K562 (cell line): ENCODE data around the gene DUSP10. TPM values are rescaled to one million over a fixed set of nuclear protein-coding genes. Genes with fewer than 3 reads are reported as not detected.

Source experiments
- ZFX ChIP-seq: sonication (generic); formaldehyde crosslinking; IDR thresholded peaks from 2 replicates; pipeline ENCODE4 v1.8.0; 2022; ENCODE audit warnings: mild to moderate bottlenecking, missing genetic modification reagents, moderate library complexity
- polyA plus RNA-seq, 8 experiments: library from polyadenylated mRNA; depleted of rRNA in 4 of 8; stranded (reverse) in 5 of 8; unstranded in 3 of 8; fragments of >200 nt; fragmentation: Nextera tagmentation in 2 of 8; fragmentation: Illumina TruSeq in 1 of 8; extraction: Ambion mirVana in 2 of 8; extraction: Trizol in 1 of 8; gene quantifications; 2 replicates each; pipeline versions ENCODE4 v1.2.1 to v1.2.3, GENCODE V29; 2011 to 2014; ENCODE audit warnings: inconsistent platforms in 1 of 8, missing spikeins in 1 of 8
- total RNA-seq, 7 experiments: library from RNA; depleted of rRNA in 6 of 7; stranded (reverse); fragments of >200 nt in 6 of 7; fragmentation: Illumina TruSeq in 2 of 7; extraction: Trizol in 2 of 7; gene quantifications; 2 replicates each; pipeline versions ENCODE4 v1.2.1 to v1.2.3, GENCODE V29; 2011 to 2021; ENCODE audit warnings: low replicate concordance in 1 of 7
- TF ChIP-seq, protein P1 (sequence below), 2 experiments: fragments of 450-650 bp; formaldehyde crosslinking in 1 of 2; IDR thresholded peaks; 2 replicates each; pipeline versions ENCODE4 v1.4.0 to v1.6.1; 2014 to 2020; ENCODE audit warnings: mild to moderate bottlenecking in 2 of 2, borderline replicate concordance in 1 of 2, low read depth in 1 of 2
- TF ChIP-seq, protein P2 (sequence below): fragments of 250-450 bp; sonication (Bioruptor Pico); IDR thresholded peaks from 2 replicates; pipeline ENCODE4 v1.8.0; 2021; ENCODE audit warnings: mild to moderate bottlenecking, moderate library complexity

The DUSP10 gene
- total and polyA plus RNA-seq, 9 of the 15 experiments (the other 6 are each of a cell fraction or from before 2014, with no cell fraction given) = 1.7 to 8.3 (median 6.1) TPM

DNA sequence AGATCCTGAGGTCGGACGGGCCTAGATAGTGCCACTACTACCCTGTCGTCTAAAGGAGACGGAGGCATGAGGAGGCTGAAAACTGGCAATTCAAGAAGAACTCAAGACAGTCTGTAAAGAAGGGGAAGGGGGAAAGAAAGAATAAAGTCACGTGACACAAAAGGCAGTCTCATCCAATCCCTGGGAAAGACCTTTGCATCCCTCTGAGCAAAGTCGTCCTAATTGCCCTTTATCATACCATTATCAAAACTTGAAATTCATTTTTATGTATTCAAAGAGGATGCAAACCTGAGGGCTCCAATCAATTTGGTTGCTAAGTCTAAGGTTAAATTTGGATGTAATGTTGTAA is 2.2 kb downstream of the DUSP10 start (continued):
- TF ChIP-seq, protein P1, sequence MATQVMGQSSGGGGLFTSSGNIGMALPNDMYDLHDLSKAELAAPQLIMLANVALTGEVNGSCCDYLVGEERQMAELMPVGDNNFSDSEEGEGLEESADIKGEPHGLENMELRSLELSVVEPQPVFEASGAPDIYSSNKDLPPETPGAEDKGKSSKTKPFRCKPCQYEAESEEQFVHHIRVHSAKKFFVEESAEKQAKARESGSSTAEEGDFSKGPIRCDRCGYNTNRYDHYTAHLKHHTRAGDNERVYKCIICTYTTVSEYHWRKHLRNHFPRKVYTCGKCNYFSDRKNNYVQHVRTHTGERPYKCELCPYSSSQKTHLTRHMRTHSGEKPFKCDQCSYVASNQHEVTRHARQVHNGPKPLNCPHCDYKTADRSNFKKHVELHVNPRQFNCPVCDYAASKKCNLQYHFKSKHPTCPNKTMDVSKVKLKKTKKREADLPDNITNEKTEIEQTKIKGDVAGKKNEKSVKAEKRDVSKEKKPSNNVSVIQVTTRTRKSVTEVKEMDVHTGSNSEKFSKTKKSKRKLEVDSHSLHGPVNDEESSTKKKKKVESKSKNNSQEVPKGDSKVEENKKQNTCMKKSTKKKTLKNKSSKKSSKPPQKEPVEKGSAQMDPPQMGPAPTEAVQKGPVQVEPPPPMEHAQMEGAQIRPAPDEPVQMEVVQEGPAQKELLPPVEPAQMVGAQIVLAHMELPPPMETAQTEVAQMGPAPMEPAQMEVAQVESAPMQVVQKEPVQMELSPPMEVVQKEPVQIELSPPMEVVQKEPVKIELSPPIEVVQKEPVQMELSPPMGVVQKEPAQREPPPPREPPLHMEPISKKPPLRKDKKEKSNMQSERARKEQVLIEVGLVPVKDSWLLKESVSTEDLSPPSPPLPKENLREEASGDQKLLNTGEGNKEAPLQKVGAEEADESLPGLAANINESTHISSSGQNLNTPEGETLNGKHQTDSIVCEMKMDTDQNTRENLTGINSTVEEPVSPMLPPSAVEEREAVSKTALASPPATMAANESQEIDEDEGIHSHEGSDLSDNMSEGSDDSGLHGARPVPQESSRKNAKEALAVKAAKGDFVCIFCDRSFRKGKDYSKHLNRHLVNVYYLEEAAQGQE (IDR thresholded peaks at IDR 0.05; ENCODE audit: borderline replicate concordance) = no peak
- TF ChIP-seq, protein P1 (CRISPR knock-in tag; IDR thresholded peaks at IDR 0.05; ENCODE audit: low read depth) = no peak
- 0 out of 2 replicates have a peak, but pooled peaks have one; percentile 1 for TF ChIP-seq ZFX (CRISPR knock-in tag)
- TF ChIP-seq, protein P2, sequence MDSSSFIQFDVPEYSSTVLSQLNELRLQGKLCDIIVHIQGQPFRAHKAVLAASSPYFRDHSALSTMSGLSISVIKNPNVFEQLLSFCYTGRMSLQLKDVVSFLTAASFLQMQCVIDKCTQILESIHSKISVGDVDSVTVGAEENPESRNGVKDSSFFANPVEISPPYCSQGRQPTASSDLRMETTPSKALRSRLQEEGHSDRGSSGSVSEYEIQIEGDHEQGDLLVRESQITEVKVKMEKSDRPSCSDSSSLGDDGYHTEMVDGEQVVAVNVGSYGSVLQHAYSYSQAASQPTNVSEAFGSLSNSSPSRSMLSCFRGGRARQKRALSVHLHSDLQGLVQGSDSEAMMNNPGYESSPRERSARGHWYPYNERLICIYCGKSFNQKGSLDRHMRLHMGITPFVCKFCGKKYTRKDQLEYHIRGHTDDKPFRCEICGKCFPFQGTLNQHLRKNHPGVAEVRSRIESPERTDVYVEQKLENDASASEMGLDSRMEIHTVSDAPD (CRISPR knock-in tag) = no peak
